HCT116 (cell line): ENCODE data around the gene CDK9.

ENCODE experiments used
- CEBPB ChIP-seq: IDR thresholded peaks from 2 replicates; pipeline ENCODE4 v1.6.1; 2012; ENCODE audit warnings: low read depth
- CTCF ChIP-seq, 3 experiments: fragments of 200-600 bp in 1 of 3; sonication (generic) in 1 of 3; IDR thresholded peaks in 2 of 3; conservative IDR thresholded peaks in 1 of 3; 2 replicates each; pipeline ENCODE4 v1.5.1; 2012 to 2017; ENCODE audit warnings: low read depth in 2 of 3, low read length in 2 of 3, antibody characterized with exemption in 1 of 3, borderline replicate concordance in 1 of 3, control low read depth in 1 of 3, mild to moderate bottlenecking in 1 of 3, mixed read lengths in 1 of 3, mixed run types in 1 of 3, moderate library complexity in 1 of 3; ENCODE audit not compliant: insufficient read depth in 1 of 3
- EZH2phosphoT487 ChIP-seq: fragments of 200-600 bp; IDR thresholded peaks from 2 replicates; pipeline ENCODE4 v1.6.1; 2018; ENCODE audit warnings: antibody characterized with exemption, borderline replicate concordance
- POLR2AphosphoS5 ChIP-seq: IDR thresholded peaks from 2 replicates; pipeline ENCODE4 v1.6.1; 2011; ENCODE audit warnings: mild to moderate bottlenecking, low read depth, low read length, moderate library complexity
- SIN3A ChIP-seq: IDR thresholded peaks from 2 replicates; pipeline ENCODE4 v1.6.1; 2012; ENCODE audit warnings: low read depth
- TF ChIP-seq, protein P1 (sequence below): IDR thresholded peaks from 2 replicates; pipeline ENCODE4 v1.6.1; 2011; ENCODE audit warnings: mild to moderate bottlenecking, low read length, moderate library complexity; ENCODE audit not compliant: insufficient replicate concordance; ENCODE audit errors: extremely low read depth
- TF ChIP-seq, protein P2 (sequence below): IDR thresholded peaks from 2 replicates; pipeline ENCODE4 v1.6.1; 2012; ENCODE audit warnings: low read depth

- TF ChIP-seq, protein P1, sequence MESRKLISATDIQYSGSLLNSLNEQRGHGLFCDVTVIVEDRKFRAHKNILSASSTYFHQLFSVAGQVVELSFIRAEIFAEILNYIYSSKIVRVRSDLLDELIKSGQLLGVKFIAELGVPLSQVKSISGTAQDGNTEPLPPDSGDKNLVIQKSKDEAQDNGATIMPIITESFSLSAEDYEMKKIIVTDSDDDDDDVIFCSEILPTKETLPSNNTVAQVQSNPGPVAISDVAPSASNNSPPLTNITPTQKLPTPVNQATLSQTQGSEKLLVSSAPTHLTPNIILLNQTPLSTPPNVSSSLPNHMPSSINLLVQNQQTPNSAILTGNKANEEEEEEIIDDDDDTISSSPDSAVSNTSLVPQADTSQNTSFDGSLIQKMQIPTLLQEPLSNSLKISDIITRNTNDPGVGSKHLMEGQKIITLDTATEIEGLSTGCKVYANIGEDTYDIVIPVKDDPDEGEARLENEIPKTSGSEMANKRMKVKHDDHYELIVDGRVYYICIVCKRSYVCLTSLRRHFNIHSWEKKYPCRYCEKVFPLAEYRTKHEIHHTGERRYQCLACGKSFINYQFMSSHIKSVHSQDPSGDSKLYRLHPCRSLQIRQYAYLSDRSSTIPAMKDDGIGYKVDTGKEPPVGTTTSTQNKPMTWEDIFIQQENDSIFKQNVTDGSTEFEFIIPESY, result no peak
- TF ChIP-seq SIN3A, result no peak
- TF ChIP-seq CEBPB, result no peak
- no peak for TF ChIP-seq POLR2AphosphoS5
- TF ChIP-seq CTCF (IDR thresholded peaks at IDR 0.05 in 2 of 3, conservative IDR thresholded peaks at IDR 0.05 in 1 of 3; ENCODE audit: borderline replicate concordance in 1 of 3, insufficient read depth in 1 of 3, low read depth in 2 of 3, low read length in 2 of 3), result no peak
- no peak for TF ChIP-seq EZH2phosphoT487
- TF ChIP-seq, protein P2, sequence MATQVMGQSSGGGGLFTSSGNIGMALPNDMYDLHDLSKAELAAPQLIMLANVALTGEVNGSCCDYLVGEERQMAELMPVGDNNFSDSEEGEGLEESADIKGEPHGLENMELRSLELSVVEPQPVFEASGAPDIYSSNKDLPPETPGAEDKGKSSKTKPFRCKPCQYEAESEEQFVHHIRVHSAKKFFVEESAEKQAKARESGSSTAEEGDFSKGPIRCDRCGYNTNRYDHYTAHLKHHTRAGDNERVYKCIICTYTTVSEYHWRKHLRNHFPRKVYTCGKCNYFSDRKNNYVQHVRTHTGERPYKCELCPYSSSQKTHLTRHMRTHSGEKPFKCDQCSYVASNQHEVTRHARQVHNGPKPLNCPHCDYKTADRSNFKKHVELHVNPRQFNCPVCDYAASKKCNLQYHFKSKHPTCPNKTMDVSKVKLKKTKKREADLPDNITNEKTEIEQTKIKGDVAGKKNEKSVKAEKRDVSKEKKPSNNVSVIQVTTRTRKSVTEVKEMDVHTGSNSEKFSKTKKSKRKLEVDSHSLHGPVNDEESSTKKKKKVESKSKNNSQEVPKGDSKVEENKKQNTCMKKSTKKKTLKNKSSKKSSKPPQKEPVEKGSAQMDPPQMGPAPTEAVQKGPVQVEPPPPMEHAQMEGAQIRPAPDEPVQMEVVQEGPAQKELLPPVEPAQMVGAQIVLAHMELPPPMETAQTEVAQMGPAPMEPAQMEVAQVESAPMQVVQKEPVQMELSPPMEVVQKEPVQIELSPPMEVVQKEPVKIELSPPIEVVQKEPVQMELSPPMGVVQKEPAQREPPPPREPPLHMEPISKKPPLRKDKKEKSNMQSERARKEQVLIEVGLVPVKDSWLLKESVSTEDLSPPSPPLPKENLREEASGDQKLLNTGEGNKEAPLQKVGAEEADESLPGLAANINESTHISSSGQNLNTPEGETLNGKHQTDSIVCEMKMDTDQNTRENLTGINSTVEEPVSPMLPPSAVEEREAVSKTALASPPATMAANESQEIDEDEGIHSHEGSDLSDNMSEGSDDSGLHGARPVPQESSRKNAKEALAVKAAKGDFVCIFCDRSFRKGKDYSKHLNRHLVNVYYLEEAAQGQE, result no peak
Observed at GRCh38 chr9:127762111-127762676, 23.6 kb upstream of the CDK9 start.
